ENCODE data around the gene CHST9. TPM values are rescaled to one million over a fixed set of nuclear protein-coding genes. Genes with fewer than 3 reads are reported as not detected.

The CHST9 gene
- total RNA-seq, 1 experiment from 2014 or later: 3.5 TPM

- Histone ChIP-seq H3K9me3 (ENCODE audit: control insufficient read depth, low read depth, low read length) (no peaks in the 10 kb centered on the region), H3K14ac (ENCODE audit: insufficient read depth, low read length) (no peak overlapping the region), H2BK5ac (ENCODE audit: insufficient read length, low read length) (no peak overlapping the region), H2BK120ac (ENCODE audit: low read depth, low read length, poor library complexity, severe bottlenecking) (no peak overlapping the region), H2BK15ac (ENCODE audit: low read depth, low read length) (no peak overlapping the region), H3K4ac (ENCODE audit: low read depth, low read length) (no peak overlapping the region), H2AFZ (ENCODE audit: low read length) (no peak overlapping the region), H3K9ac (ENCODE audit: extremely low read depth, insufficient read length, low read length) (no peak overlapping the region), H4K5ac (ENCODE audit: insufficient read length, low read depth, low read length) (no peak overlapping the region), H3K27me3 (ENCODE audit: insufficient read depth, low read length) (no peaks in the 10 kb centered on the region), H3K23ac (ENCODE audit: insufficient read length, low read depth, low read length) (no peak overlapping the region), H2BK12ac (ENCODE audit: insufficient read length, low read depth, low read length) (no peak overlapping the region), H4K20me1 (ENCODE audit: control insufficient read depth, insufficient read depth, insufficient read length) (no peaks in the 10 kb centered on the region), H4K8ac (replicated peaks; ENCODE audit: insufficient read length, low read depth, low read length) (no peak overlapping the region), H3T11ph (ENCODE audit: low read length) (no peak overlapping the region), H3K23me2 (ENCODE audit: insufficient read length, low read depth, low read length, poor library complexity, severe bottlenecking) (no peaks in the 10 kb centered on the region), H3K27ac (ENCODE audit: insufficient read length, low read depth, low read length) (no peak overlapping the region), H3K18ac (ENCODE audit: insufficient read length, low read depth, low read length) (no peak overlapping the region), H2AK5ac (ENCODE audit: insufficient read length, low read length) (no peak overlapping the region), H3K79me1 (ENCODE audit: insufficient read depth, low read depth, low read length, poor library complexity, severe bottlenecking) (no peaks in the 10 kb centered on the region), H4K91ac (ENCODE audit: insufficient read length, low read depth, low read length) (no peak overlapping the region), H3K79me2 (ENCODE audit: insufficient read depth, low read length) (no peaks in the 10 kb centered on the region), H3K56ac (ENCODE audit: insufficient read length, low read depth, low read length) (no peak overlapping the region), H2BK20ac (ENCODE audit: low read depth, low read length, poor library complexity, severe bottlenecking) (no peak overlapping the region), H3K4me2 (ENCODE audit: insufficient read depth, insufficient read length, low read length) (no peak overlapping the region), H3K4me1 (ENCODE audit: insufficient read depth, low read length) (no peaks in the 10 kb centered on the region)
- Mint-ChIP-seq H3K9me3 (no peaks in the 10 kb centered on the region), H3K4me1 (peaks cover 0 to 3% of the 10 kb centered on the region in 2 experiments; a peak in 1 of 4 replicates), H3K4me3 (no peak overlapping the region), H3K27me3 (ENCODE audit: low read depth) (no peaks in the 10 kb centered on the region), H3K36me3 (ENCODE audit: insufficient read depth in 1 of 3, low read depth in 3 of 3) (no peaks in the 10 kb centered on the region), H3K27ac (no peak overlapping the region)
- no peak for DNase-seq
- no peak for TF ChIP-seq CTCF (conservative IDR thresholded peaks at IDR 0.05)
These were observed 142.9 kb downstream of the CHST9 start for GRCh38 chr18:27042177-27042576.

Data from H9 (cell line).